Central memory CD4-positive, alpha-beta T cell (primary cell): ENCODE measurements around the gene KIAA0232.

Experiments
- DNase-seq: peaks from one replicate; pipeline ENCODE4 v3.0.0; 2022

The KIAA0232 gene

DNA sequence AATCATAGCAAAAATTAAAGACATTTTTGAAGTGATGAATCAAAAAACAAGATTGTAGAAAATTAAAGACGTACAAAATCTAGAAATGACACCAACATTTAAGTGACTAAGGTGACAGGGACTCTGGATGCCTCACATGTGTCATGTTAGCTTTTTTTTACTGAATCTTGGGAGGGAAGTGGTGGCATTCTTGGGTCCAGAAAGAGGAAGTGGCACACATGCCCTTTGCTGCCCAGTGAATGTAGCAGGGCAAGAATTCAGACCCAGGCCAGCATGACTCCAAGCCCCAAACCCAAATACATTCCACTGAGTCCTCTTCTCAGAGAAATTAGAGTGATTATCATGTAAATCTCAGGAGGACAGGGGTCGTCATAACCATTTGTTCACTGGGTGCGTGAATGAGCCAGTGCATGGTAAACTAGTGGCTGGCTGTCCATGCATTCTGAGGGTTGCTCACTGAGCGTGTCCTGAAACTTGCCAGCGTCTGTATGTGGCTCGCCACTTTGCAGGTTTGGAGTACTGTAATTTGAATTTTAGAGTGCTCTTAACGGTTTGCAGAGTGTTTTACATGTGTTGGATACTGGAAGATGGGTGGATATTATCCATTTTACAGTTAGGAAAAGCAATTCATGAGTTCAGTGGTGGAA is 71.7 kb downstream of the KIAA0232 start:
- no peak for DNase-seq

DNA sequence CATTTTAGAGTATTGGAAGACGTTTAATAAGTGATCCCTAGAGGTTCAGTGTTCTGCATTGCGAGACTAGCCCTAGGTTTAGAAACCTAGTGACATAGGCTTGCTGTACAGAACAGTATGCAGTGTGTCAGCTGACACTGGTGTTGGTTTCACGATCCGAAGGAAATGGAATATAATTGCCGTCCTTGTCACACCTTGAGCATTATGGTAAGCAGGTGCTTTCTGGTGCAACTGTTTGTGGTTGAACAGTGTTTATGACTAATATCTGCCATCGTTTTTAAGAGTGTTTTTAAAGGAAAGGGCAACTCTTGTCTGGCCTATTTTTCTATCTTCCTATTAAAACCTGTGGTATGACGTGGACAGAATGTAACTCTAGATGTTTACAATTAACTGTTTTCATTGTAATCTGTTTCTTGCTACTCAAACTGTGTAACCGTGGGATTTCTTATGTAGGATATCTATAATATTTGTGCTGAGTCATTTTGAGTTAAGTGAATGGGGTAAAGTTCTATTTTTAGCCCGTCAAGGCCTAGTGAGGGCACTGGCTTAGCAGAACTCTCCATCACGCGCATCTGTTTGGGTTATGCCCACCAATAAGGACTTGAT is 73.3 kb downstream of the KIAA0232 start:
- peak; percentile 43 for DNase-seq

DNA sequence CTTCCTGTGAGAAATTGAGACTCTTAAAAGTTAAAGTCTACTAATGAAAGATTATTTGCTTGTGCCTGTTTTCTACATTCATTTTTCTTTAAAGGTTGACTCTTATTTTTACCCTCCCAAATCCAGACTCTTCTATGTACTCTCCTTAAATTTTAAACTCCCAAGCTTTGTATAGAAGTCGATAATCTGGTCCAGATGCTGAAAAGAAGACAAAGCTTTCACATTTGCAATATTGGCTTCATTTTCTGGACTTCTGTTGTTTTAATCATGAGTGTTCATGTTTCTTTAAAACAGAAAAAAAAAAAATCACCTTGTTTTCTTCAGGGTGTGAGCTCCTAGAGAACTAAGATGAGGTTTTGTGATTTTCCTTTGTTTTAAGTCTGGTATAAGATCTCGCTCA is 73.9 kb downstream of the KIAA0232 start:
- DNase-seq, result no peak

DNA sequence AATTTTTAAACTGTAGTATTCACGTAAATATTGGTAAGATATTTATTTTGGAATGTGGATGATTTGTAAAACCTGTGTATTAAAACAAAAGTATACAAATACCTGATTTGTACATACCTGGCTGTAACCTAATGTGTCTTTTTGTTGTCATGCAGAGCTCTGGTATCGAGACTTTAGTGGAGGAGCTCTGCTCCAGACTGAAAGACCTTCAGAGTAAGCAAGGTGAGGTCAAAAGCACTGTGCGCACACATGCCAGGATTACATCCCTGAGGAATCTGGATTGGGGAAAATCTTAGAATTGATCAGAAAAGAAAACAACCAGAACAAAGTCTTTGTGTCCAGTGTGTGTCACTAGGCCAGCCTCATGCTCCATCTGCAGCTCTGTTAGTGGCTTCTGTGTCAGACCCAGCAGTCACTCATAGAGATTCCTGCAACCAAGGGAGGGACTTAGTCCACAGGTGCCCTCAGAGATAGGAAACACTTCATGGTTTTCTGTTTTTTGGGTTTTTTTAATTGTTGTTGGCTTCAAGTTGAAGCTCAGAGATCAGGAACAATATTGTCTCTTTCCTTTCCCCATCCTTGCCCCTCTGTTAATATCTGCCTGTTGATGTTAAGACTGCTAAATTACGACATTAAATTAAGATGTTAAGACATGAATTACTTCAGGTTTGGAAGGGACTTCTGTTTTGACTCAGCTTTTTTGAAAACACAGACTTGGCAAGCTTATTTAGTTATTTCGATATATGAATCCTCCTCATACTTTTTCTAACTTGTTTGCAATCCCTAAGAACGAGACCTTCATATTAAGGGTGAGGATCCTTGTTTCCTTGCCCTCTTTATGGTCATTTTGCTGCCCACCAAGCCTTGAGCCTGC is 74.7 kb downstream of the KIAA0232 start:
- DNase-seq, result no peak

DNA sequence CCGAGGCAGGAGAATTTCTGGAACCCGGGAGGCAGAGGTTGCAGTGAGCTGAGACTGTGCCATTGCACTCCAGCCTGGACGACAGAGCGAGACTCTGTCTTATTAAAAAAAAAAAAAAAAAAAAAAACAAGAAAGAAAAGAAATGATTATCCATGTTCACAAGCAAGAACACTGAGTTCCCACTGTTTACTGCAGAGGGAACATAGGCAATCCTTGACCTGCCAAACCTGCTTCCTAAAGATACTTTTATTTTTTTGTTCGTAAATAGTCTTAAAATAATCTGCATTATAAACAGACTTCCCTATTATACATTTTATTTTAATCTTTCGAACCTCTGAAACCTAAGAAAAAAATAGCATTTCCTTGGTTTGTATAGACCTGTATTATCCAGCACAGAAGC is 76.5 kb downstream of the KIAA0232 start:
- DNase-seq, result no peak

DNA sequence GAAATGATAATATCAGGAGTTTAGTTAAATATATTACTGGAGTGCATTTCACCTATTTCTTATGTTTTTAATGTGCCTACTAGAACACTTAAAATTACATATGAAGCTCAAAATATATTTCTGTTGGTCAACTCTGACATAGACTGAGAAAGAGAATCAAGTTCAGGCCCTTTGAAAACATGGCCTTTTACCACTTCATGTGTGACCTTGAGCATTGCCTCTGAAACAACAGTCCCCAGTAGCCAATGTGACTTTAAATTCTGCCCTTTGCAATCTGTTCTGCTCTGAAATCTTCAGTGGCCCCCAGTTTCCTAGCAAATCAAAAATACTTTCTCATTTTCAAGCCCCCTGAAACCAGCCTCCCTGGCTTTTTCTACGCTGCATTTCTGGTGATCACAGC is 77.0 kb downstream of the KIAA0232 start:
- no peak for DNase-seq

DNA sequence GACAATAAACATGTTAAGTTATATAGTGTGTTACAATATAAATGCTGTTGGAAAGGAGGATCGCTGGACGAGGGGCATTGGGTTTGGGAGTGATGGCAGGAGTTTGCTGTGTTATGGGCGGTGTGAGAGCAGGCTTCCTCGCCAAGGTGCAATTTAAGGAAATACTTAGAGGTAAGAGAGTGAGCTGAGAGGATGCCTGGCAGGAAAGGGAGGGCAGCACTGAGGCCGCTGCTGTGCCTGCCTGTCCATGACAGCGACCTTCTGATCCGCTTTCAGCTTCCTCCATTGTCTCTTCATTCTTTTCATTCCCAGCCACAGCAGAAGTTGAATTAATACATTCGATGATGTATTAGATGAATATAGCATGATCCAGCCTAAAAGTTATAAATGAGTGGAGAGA is 85.9 kb downstream of the KIAA0232 start:
- no peak for DNase-seq

DNA sequence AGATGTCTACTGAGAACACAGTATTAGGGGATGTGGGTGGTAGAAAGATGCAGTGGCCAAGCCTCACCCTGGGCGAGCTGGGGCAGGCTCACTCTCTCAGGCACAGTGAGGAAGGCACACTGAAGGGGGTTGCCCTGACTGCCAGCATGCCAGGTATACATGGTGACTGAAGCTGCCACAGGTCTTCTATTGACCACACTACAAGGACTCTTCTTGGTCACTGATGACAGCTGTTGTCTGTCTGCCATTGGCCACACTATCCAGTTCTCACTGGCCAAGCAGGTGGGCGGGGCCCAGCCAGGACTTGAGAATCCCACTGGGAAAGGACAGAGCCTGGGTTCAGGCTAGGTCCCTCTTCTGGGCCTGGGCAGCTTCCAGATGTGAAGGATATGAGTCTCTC is 87.4 kb downstream of the KIAA0232 start:
- DNase-seq, result no peak

DNA sequence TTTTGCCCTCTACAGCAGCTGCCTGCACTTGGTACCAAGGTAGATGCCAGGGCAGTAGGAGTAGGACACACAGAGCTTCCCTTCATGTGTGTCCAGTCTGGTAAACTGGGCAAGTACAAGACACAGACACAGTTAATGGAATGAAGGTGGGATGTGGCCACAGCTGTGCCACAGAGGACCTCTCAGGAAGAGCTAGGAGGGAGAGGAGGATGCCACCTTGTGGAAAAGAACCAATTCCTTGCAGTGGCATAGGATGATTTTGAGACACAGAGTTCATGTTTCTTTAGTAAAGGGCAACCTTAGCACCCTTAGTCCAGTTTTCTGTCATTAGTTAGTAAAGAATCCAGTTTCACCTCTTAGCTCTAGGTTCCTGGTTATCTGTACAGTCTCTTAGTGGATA is 90.8 kb downstream of the KIAA0232 start:
- DNase-seq, result no peak

DNA sequence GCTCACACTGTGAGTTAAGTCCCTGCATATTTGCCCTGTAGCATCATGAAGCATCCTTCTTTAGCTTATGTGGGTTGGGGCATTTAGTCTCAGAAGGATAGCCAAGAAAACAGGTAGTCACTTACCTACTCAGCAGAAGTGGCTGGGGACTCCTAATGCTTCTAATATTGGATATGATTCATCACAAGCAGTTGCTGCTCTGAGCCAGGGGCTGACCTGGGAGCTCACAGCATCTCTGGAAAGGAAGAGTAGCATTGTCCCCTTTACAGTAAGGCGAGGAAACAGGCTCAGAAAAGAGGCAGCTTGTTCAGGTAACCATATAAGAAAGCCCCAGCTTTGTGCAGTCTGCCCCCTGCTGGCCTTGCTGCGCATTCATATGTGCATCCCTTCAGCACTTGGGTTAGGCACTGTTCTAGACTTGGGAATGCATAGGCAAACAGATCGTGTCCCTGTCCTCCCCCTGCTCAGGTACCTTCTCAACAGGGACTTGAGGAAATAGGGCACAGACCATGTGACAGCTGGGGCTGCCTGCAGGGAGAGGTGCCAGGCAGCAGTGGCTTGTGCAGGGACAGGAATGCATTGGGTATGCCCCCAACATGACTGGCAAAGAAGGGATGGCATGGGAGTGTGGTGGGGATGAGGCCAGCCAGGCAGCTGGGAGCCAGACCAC is 91.4 kb downstream of the KIAA0232 start:
- peak; percentile 68 for DNase-seq

DNA sequence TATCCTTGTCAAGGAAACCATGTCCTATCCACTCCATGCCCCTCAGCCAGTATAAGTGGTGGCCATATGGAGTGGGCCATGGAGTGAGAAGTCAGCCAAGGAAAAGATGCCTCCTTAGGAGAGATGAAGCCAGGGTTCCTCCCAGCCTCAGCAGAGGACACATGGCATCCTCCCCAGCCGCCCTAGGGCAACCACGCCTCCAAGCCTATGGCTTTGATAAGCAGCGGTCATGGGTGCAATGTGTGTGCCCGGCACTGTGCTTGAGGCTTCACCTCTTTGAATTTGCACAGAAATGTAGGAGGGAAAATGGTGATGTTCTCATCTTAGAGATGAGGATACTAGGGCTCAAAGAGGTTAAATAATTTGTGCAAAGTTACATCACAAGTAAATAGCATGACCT is 92.5 kb downstream of the KIAA0232 start:
- DNase-seq, result no peak

DNA sequence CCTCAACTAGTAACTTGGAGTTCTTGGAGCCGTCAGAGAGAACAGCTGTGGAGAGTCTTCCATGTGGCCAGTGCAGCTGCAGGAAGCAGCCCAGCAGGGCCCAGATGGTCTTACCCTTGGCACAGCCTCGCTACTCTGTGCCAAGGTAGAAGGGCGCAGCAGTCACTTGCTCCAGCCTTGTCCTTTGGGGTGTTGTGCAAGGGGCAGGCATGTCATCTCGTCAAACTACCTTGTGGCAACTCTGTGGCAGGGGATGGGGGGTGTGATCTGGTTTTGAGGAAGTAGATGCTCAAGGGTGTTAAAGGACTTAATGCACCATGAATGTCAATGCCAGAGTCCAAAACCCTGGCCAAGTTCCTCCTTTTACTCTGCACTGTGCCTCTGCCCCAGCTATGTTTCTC is 92.9 kb downstream of the KIAA0232 start:
- DNase-seq, result no peak

DNA sequence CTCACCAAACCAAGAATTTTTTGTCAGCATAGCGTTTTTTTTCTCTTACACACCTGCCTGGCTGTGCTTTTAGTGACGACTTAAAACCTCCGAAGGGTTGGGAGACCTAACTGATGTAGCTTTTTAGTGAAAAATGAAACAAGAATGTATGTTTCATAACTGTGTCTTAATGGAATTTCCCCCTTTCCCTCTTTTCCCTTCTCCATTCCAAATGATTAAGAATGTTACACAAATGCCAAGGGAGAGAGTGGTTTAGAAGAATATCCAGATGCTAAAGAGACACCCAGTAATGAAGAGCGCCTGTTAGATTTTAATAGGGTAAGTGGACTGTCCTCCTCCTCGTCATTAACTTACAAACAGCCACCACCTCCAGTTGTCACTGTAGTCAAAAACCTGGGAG is 93.9 kb downstream of the KIAA0232 start:
- no peak for DNase-seq

DNA sequence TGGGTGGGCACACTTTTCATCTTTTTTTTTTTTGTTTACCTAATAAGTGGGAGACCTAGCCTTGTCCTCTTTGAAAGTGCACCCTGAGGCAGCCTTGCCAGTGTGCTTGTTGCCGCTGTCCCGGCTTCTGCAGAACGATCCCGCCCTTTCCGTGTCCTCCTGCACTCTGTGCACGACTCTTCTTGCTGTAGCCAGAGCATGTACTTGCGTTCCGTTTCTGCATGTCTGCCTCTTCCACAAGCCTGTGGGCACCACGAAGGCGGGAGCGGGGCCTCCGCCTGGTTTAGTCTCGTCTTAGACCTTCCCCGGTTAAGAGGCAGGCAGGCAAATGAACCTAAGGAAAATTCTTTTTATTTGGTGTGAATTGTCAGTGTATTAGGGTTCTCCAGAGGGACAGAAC is 94.5 kb downstream of the KIAA0232 start:
- no peak for DNase-seq

DNA sequence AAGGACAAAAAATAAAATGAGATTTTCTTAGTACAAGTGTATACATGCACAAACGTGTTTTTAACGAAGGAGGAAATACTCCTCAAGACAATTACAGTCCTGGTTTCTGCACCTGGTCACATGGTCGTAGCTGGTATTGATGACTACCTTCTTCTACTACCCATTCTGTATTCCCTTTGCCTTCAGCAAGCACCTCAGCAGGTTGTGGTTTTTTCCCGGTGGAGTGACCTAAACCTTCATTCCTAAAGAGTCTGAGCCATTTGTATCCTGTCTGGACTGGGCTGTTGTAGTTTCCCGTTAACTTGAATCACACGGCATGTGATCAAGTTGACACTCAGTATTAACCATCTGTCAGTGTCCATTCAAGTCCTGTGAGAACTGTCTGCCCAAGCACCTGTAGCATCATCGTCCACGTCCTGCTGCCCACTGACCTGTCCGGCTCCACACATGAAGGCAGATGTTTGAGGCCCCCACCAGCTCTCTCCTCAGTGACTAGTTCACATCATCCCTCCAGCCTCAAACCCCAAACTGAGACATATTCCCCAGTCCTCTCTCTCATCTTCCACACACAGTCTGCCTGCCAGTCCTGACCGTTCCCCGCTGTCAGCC is 96.0 kb downstream of the KIAA0232 start:
- no peak for DNase-seq

DNA sequence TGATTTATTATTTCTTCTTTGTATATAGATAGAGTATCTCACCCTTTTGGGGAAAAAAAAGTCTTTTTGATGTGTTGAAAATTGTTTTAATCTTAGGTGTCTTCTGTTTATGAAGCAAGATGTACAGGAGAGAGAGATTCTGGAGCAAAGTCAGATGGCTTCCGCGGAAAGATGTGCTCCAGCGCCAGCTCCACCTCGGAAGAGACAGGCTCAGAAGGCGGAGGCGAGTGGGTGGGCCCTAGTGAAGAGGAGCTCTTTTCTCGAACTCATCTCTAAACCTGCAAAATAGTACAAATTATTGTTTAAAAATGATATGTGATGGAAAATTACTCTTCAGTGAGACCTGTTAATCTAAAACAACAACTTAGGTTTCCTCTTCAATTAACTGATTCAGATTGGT is 98.2 kb downstream of the KIAA0232 start:
- DNase-seq, result no peak

DNA sequence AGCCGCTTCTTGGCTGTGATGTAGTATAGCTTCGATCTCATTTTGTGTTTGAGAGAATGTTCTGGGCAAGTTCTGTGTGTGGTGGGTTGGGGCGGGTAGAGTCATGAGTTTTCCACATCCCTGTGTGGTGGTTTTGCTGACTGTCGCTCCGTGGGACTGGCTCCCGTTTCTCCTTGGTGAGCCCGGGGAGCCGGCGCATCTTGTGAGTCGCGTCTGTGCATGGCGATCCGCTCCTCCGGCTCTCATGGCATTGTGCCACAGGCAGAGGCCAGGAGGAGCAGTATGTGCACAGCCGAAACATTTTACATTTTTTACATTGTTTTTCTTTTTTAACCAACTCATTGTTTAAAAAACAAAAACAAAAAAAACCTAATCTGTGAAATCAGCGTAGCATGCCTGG is 99.4 kb downstream of the KIAA0232 start:
- no peak for DNase-seq

DNA sequence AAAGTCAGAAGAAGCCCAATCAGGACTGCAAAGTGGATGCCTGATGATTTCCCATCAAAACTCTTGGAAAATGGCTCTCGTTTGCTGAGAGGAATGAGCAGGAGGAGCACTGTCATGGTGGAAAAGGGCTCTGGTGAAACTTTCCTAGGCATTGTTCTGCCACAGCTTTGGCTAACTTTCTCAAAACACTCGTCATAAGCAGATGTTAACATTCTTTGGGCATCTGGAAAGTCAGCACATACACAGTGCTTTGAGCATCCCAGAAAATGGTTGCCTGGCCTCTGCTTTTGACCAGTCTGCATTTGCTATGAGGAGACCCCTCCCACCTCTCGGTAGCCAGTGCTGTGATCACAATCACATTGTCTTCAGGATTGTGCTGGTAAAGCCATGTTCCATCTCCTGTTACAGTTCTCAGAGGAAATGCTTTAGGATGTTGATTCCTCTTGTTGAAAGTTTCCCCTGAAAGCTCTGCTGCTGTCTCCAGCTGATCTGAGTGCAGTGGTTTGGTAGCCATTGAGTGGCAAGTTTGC is 101.9 kb downstream of the KIAA0232 start:
- DNase-seq, result no peak

DNA sequence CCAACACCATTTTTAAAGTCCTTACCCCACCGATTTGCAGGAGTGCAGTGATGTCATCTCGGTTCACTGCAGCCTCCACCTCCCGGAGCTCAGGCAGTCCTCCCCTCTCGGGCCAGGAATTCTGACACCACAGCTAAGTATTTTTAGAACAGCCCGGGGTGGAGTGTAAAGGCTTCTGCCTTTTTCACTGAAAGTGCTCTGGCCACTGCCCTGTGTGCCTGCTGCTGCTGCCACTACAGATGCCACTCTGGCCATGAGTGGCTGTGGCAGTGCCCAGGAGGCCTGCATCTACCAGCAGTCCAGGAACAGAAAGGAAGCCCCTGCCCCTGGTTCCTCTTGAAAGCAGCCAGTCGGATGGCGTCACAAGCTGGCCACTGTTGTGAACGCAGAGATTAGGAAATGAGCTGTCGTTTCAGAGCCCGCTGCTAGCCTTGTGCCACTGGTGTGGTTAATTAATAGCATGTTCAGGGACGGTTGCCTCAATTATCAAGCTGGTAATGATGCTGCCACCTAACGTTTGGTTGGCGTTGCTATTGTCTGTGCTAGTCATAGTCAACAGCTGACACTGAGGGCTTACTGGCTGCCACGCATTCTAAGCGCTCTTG is 103.5 kb downstream of the KIAA0232 start:
- DNase-seq, result no peak

DNA sequence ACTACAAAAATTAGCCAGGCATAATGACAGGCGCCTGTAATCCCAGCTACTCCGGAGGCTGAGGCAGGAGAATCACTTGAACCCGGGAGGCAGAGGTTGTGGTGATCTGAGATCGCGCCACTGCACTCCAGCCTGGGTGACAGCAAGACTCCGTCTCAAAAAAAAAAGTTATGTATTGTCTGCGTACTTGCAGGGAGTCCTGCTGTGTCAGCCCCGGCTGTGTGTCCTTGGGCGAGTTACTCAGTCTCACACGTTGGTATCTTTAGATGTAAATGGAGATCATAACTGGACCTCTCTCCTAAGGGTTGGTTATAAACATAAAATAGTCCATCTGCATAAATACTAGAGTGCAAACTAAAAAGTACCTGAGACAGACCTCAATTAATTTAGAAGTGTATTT is 104.4 kb downstream of the KIAA0232 start:
- DNase-seq, result no peak

DNA sequence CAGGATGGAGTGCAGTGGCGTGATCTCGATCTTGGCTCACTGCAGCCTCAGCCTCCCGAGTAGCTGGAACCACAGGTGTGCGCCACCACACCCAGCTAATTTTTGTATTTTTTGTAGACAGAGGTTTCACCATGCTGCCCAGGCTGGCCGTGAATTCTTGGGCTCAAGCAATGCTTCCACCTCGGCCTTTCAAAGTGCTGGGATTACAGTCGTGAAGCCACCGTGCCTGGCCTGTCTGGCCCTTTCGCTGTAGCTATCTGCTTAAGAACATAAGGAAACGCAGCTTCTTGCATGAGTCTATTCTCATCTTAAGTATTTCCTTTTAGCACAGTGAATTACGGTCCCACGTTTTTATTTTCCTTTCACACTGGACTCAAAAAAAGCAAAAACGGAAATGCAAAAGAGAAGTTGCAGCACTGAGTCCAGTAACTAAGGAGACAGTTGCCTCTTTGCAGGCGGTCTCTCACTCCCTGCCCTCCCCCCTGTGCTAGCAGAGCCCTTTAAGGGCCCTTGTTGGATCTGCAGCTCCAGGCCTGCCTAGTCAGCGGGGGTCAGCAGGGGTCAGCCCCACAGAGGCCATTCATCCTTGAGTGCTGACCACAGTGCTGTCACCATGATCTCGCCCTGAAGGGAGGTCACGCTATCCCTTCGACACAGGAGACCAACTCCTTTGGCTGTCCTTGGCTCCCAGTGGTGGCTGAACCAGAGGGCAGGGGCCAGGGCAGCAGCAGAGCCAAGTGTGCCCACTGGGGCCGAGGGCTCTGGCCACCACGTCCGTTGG is 105.3 kb downstream of the KIAA0232 start:
- DNase-seq, result no peak
